LNCaP clone FGC (cell line): ENCODE data around the gene AP1G1.
A peak's percentile ranks its signal among the peaks of the same experiment; 100 is the strongest.

ENCODE experiments used
- DNase-seq: peaks from one replicate; pipeline ENCODE4 v3.0.0-alpha.2; 2011; ENCODE audit warnings: low read depth
- H3K4me3 ChIP-seq: 2 replicates; pipeline ENCODE4 v1.5.1; 2011; ENCODE audit warnings: mild to moderate bottlenecking, low read depth, low read length, control low read depth
- CTCF ChIP-seq: IDR thresholded peaks from 2 replicates; pipeline ENCODE4 v1.5.1; 2012; ENCODE audit warnings: mild to moderate bottlenecking; ENCODE audit not compliant: control insufficient read depth, insufficient read depth; ENCODE audit errors: extremely low read depth

Gene AP1G1

DNA sequence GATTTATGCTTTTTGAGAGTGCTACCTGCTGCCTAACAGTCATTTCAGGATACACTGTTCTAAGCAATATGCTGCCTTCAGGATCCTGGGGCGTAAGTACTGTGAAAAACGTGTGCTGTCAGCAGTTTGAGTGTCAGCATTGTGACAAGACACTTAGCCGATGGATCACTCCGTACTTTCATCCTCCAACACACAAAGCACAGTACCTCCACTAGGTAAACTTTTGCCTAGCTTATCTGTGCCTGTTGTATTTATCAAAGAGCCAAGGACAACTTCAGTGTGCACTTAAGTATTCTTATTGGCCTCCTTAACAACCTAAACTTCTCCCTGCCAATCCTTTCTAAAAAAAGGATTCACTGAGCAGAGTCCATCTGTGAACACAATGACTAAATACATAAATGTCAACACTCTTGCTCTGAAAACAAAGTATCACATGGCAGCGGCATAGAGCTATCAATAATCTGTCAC is 50.3 kb downstream of the AP1G1 start:
- TF ChIP-seq CTCF = no peak
- DNase-seq = peak; percentile 81
- no peak overlapping the region for H3K4me3 ChIP-seq

- H3K4me3 ChIP-seq = no peak overlapping the region
- TF ChIP-seq CTCF = no peak
Observed at GRCh38 chr16:71754652-71755051, 54.0 kb downstream of the AP1G1 start.

DNA sequence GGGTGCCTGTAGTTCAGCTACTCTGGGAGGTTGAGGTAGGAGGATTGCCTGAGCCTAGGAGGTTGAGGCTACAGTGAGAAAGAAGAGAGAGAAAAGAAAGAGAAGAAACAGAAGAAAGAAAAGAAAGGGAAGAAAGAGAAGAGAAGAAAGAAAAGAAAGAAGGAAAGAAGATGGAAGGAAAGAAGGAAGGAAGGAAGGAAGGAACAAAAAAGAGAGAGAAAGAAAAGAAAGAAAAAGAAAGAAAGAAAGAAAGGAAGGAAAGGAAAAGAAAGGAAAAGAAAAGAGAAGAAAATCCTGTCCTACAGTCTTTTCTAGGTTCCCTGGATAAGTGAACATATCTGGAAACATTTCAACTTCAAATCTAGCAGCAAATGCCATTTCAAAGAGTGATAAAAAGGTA is 54.5 kb downstream of the AP1G1 start:
- H3K4me3 ChIP-seq = no peak overlapping the region
- no peak for DNase-seq
- no peak for TF ChIP-seq CTCF

More at GRCh38 chr16:71754652-71755051, 54.0 kb downstream of the AP1G1 start:
- no peak for DNase-seq

GRCh38 chr16:71748226-71748625 is 60.4 kb downstream of the AP1G1 start:
- no peak for TF ChIP-seq CTCF
- H3K4me3 ChIP-seq = no peak overlapping the region
- DNase-seq = no peak

DNA sequence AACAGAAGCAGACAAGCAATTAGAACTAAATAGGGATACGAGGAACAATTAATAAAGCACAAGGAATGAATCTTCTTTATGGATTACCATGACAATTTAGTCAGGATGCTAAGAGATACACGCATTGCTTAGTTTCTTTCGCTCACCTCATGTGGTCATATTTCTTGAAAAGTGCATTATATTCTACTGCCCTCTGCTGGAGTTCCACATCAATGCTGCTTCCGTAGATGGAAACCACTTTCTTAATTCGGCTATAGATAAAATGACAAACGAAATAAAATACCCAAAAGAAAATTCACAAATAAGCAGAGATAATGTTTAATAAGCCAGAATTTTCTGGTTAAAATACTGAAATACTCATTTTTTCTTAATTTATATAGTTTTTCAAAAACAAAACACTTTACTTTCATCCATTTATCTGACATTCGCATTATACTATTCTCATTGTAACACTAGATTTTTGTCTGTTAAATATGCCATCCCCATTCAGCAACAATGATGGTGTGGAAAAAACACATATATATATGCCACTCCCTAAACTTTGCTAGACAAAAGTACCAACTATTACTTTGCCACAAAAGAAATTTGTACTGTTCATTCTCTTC is 62.1 kb downstream of the AP1G1 start:
- peak; percentile 75 for TF ChIP-seq CTCF
- DNase-seq = peak; percentile 26

DNA sequence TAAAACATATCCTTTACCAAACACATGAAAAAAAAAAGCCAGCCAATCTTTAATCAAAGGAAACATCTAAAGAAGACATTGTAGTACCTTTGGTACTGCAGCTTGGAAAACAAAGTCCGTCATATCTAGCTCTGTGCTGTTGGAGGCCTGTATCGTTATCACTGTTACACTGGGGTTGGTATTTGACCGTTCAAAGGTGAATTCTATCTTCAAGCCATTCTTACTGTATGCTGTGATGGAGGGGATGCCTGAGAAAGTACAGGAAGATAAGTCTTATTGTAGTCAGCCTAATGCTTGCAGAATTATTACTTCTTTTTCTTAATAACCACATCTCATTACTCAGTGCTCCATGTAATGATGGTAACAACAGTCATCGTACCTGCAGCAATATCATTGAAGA is 69.8 kb downstream of the AP1G1 start:
- no peak overlapping the region for H3K4me3 ChIP-seq
- no peak for DNase-seq
- no peak for TF ChIP-seq CTCF

More for the DNA sequence above, 62.1 kb downstream of the AP1G1 start:
- no peak overlapping the region for H3K4me3 ChIP-seq

- no peak for TF ChIP-seq CTCF
- no peak overlapping the region for H3K4me3 ChIP-seq
- no peak for DNase-seq
Observed at GRCh38 chr16:71737501-71737900, 71.1 kb downstream of the AP1G1 start.
